K562 (cell line): ENCODE measurements around the gene DNAJC15.
"Not testable (repeated sequence)": the region's sequence is repeated elsewhere in the genome, so short reads cannot be mapped to it uniquely, and the experiment has no call there.

Experiments used
- BCL6 ChIP-seq: fragments of 250-450 bp; sonication (Bioruptor Pico); IDR thresholded peaks from 2 replicates; pipeline ENCODE4 v1.4.0; 2020
- ESRRA ChIP-seq: fragments of 450-650 bp; IDR thresholded peaks from 2 replicates; pipeline ENCODE4 v1.6.1; 2014; ENCODE audit warnings: low read depth, mild to moderate bottlenecking, moderate library complexity, borderline replicate concordance
- HDAC6 ChIP-seq: IDR thresholded peaks from 2 replicates; pipeline ENCODE4 v1.6.1; 2012; ENCODE audit warnings: low read depth, mild to moderate bottlenecking, control low read depth, inconsistent platforms, low read length, moderate library complexity
- HDAC8 ChIP-seq: fragments of 450-650 bp; IDR thresholded peaks from 2 replicates; pipeline ENCODE4 v1.6.1; 2016; ENCODE audit warnings: mild to moderate bottlenecking, missing genetic modification characterization, moderate library complexity, missing compliant biosample characterization
- POLR2A ChIP-seq: fragments of 450-650 bp; conservative IDR thresholded peaks from 2 replicates; pipeline ENCODE4 v1.6.1; 2016
- POLR2AphosphoS5 ChIP-seq: IDR thresholded peaks from 2 replicates; pipeline ENCODE4 v1.6.1; 2011; ENCODE audit warnings: mild to moderate bottlenecking, low read depth, low read length, moderate library complexity; ENCODE audit not compliant: control insufficient read depth, insufficient read depth
- PTBP1 ChIP-seq: fragments of 200-400 bp; formaldehyde crosslinking; IDR thresholded peaks from 2 replicates; pipeline ENCODE4 v1.6.1; 2017; ENCODE audit warnings: low read depth, low read length
- RAD51 ChIP-seq: fragments of 450-650 bp; IDR thresholded peaks from 2 replicates; pipeline ENCODE4 v1.7.1; 2016; ENCODE audit warnings: low read depth, mild to moderate bottlenecking, borderline replicate concordance
- U2AF2 ChIP-seq: fragments of 200-400 bp; formaldehyde crosslinking; optimal IDR thresholded peaks from 2 replicates; pipeline ENCODE3; 2017; ENCODE audit warnings: low read depth, mild to moderate bottlenecking, low read length
- ZBTB7A ChIP-seq: IDR thresholded peaks from 2 replicates; pipeline ENCODE4 v1.6.1; 2011; ENCODE audit warnings: low read depth, mild to moderate bottlenecking, low read length, moderate library complexity, borderline replicate concordance; ENCODE audit not compliant: control insufficient read depth
- TF ChIP-seq, protein P1 (sequence below): IDR thresholded peaks from 2 replicates; pipeline ENCODE4 v1.6.1; 2011; ENCODE audit not compliant: insufficient read length; ENCODE audit errors: extremely low read depth
- TF ChIP-seq, protein P2 (sequence below): fragments of 250-450 bp; sonication (Bioruptor Pico); IDR thresholded peaks from 2 replicates; pipeline ENCODE4 v1.5.0; 2020; ENCODE audit warnings: mild to moderate bottlenecking, borderline replicate concordance

DNA sequence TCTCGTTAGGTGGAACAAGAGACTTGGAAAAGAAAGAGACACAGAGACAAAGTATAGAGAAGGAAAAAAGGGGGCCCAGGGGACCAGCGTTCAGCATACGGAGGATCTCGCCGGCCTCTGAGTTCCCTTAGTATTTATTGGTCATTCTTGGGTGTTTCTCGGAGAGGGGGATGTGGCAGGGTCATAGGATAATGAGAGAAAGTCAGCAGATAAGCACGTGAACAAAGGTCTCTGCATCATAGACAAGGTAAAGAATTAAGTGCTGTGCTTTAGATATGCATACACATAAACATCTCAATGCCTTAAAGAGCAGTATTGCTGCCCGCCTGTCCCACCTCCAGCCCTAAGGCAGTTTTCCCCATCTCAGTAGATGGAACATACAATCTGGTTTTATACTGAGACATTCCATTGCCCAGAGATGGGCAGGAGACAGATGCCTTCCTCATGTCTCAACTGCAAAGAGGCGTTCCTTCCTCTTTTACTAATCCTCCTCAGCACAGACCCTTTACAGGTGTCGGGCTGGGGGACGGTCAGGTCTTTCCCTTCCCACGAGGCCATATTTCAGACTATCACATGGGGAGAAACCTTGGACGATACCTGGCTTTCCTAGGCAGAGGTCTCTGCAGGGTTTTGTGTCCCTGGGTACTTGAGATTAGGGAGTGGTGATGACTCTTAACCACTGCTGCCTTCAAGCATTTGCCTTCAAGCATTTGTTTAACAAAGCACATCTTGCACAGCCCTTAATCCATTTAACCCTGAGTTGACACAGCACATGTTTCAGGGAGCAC lies 17.4 kb downstream of the DNAJC15 start:
- not testable (repeated sequence) for TF ChIP-seq RAD51; HDAC8; HDAC6; U2AF2; ESRRA; POLR2AphosphoS5; PTBP1; ZBTB7A; BCL6 (CRISPR knock-in tag); POLR2A
- TF ChIP-seq, protein P1, sequence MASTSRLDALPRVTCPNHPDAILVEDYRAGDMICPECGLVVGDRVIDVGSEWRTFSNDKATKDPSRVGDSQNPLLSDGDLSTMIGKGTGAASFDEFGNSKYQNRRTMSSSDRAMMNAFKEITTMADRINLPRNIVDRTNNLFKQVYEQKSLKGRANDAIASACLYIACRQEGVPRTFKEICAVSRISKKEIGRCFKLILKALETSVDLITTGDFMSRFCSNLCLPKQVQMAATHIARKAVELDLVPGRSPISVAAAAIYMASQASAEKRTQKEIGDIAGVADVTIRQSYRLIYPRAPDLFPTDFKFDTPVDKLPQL: not testable (repeated sequence)
- TF ChIP-seq, protein P2, sequence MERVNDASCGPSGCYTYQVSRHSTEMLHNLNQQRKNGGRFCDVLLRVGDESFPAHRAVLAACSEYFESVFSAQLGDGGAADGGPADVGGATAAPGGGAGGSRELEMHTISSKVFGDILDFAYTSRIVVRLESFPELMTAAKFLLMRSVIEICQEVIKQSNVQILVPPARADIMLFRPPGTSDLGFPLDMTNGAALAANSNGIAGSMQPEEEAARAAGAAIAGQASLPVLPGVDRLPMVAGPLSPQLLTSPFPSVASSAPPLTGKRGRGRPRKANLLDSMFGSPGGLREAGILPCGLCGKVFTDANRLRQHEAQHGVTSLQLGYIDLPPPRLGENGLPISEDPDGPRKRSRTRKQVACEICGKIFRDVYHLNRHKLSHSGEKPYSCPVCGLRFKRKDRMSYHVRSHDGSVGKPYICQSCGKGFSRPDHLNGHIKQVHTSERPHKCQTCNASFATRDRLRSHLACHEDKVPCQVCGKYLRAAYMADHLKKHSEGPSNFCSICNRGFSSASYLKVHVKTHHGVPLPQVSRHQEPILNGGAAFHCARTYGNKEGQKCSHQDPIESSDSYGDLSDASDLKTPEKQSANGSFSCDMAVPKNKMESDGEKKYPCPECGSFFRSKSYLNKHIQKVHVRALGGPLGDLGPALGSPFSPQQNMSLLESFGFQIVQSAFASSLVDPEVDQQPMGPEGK (CRISPR knock-in tag): not testable (repeated sequence)
